Measurements from ENCODE around the gene TMEM126A. TPM values are rescaled to one million over a fixed set of nuclear protein-coding genes. Genes with fewer than 3 reads are reported as not detected.

TMEM126A gene
- total and polyA plus RNA-seq, 2 of the 13 experiments (the other 11 are each of a cell fraction or from before 2014, with no cell fraction given) = 59.5 to 66.9 TPM

DNA sequence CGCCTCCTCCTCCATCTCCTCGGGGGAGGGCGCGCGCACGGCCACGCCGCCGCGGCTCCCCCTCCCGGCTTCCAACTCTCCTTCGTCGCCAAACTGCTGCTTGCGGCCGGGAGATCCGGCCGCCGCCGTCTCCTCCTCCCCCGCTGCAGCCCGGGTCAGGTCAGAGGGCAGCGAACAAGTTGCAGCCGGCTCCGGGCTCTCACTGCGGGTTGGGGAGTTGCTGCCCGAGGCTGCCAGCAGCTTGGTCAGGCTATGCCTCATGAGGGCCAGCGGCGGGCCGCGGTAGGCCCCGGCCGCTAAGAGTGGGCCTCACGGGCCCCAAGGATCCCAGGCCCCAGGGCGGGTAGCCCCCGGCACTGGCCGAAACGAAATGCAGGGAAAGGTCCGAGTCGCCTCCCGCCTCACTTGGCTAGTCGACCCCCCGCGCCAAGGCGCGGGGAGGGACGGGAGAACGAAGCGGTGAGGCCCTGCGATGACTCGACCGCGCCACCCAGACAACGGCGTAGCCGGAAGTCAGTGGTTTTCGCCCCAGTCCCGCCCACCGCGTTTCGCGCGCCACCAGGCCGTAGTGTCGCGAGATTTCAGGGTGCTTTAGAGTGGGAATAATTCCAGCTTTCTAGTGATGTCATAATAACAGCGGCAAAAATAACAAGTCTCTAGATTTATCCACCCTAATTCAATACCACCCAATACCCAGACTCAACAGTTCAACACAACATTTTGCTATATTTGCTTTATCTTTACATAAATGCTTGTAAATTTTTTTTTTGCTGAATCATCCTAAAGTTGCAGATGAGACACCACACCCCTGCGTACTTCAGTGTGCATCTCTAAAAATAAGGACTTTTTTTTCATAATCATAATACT, 17.1 kb downstream of the TMEM126A start, which contains the start of gene CREBZF (continued):
- TF ChIP-seq, protein P1, sequence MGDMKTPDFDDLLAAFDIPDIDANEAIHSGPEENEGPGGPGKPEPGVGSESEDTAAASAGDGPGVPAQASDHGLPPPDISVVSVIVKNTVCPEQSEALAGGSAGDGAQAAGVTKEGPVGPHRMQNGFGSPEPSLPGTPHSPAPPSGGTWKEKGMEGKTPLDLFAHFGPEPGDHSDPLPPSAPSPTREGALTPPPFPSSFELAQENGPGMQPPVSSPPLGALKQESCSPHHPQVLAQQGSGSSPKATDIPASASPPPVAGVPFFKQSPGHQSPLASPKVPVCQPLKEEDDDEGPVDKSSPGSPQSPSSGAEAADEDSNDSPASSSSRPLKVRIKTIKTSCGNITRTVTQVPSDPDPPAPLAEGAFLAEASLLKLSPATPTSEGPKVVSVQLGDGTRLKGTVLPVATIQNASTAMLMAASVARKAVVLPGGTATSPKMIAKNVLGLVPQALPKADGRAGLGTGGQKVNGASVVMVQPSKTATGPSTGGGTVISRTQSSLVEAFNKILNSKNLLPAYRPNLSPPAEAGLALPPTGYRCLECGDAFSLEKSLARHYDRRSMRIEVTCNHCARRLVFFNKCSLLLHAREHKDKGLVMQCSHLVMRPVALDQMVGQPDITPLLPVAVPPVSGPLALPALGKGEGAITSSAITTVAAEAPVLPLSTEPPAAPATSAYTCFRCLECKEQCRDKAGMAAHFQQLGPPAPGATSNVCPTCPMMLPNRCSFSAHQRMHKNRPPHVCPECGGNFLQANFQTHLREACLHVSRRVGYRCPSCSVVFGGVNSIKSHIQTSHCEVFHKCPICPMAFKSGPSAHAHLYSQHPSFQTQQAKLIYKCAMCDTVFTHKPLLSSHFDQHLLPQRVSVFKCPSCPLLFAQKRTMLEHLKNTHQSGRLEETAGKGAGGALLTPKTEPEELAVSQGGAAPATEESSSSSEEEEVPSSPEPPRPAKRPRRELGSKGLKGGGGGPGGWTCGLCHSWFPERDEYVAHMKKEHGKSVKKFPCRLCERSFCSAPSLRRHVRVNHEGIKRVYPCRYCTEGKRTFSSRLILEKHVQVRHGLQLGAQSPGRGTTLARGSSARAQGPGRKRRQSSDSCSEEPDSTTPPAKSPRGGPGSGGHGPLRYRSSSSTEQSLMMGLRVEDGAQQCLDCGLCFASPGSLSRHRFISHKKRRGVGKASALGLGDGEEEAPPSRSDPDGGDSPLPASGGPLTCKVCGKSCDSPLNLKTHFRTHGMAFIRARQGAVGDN (CRISPR knock-in tag; IDR thresholded peaks at IDR 0.05) = peak; percentile 92
- TF ChIP-seq THYN1 (CRISPR knock-in tag; IDR thresholded peaks at IDR 0.05; ENCODE audit: borderline replicate concordance, low read depth) (no peak), YY1 (IDR thresholded peaks at IDR 0.05; ENCODE audit: insufficient read depth, insufficient replicate concordance, low read depth, low read length) (peak; percentile 20), FOXO1 (CRISPR knock-in tag; IDR thresholded peaks at IDR 0.05) (peak; percentile 27; the same call in 1 of the 2 replicates), ZNF781 (CRISPR knock-in tag; IDR thresholded peaks at IDR 0.05; ENCODE audit: borderline replicate concordance, not compliant biosample characterization) (peak; percentile 86), NFE2 (CRISPR knock-in tag; IDR thresholded peaks at IDR 0.05) (peak; percentile 13; the same call in 1 of the 2 replicates), ZNF33B (CRISPR knock-in tag; IDR thresholded peaks at IDR 0.05) (0 out of 2 replicates have a peak, but pooled peaks have one; percentile 60), ZNF672 (CRISPR knock-in tag; IDR thresholded peaks at IDR 0.05) (no peak), KLF6 (CRISPR knock-in tag; IDR thresholded peaks at IDR 0.05) (0 out of 2 replicates have a peak, but pooled peaks have one; percentile 34), NR2F6 (IDR thresholded peaks at IDR 0.05) (no peak; the same call in 1 of the 2 replicates), NR2F6 (CRISPR knock-in tag; IDR thresholded peaks at IDR 0.05) (0 out of 2 replicates have a peak, but pooled peaks have one; percentile 5), ZNF446 (CRISPR knock-in tag; IDR thresholded peaks at IDR 0.05) (peak; percentile 26; the same call in 1 of the 2 replicates), RARG (CRISPR knock-in tag; IDR thresholded peaks at IDR 0.05; ENCODE audit: low read depth) (0 out of 2 replicates have a peak, but pooled peaks have one; percentile 31)
- TF ChIP-seq, protein P2, sequence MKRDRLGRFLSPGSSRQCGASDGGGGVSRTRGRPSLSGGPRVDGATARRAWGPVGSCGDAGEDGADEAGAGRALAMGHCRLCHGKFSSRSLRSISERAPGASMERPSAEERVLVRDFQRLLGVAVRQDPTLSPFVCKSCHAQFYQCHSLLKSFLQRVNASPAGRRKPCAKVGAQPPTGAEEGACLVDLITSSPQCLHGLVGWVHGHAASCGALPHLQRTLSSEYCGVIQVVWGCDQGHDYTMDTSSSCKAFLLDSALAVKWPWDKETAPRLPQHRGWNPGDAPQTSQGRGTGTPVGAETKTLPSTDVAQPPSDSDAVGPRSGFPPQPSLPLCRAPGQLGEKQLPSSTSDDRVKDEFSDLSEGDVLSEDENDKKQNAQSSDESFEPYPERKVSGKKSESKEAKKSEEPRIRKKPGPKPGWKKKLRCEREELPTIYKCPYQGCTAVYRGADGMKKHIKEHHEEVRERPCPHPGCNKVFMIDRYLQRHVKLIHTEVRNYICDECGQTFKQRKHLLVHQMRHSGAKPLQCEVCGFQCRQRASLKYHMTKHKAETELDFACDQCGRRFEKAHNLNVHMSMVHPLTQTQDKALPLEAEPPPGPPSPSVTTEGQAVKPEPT (CRISPR knock-in tag; IDR thresholded peaks at IDR 0.05; ENCODE audit: low read depth) = 0 out of 2 replicates have a peak, but pooled peaks have one; percentile 28
- TF ChIP-seq, protein P3, sequence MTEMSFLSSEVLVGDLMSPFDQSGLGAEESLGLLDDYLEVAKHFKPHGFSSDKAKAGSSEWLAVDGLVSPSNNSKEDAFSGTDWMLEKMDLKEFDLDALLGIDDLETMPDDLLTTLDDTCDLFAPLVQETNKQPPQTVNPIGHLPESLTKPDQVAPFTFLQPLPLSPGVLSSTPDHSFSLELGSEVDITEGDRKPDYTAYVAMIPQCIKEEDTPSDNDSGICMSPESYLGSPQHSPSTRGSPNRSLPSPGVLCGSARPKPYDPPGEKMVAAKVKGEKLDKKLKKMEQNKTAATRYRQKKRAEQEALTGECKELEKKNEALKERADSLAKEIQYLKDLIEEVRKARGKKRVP (CRISPR knock-in tag; IDR thresholded peaks at IDR 0.05) = peak in 1 of 2 experiments; percentile 4; a peak in 1 of 4 replicates
- TF ChIP-seq, protein P4, sequence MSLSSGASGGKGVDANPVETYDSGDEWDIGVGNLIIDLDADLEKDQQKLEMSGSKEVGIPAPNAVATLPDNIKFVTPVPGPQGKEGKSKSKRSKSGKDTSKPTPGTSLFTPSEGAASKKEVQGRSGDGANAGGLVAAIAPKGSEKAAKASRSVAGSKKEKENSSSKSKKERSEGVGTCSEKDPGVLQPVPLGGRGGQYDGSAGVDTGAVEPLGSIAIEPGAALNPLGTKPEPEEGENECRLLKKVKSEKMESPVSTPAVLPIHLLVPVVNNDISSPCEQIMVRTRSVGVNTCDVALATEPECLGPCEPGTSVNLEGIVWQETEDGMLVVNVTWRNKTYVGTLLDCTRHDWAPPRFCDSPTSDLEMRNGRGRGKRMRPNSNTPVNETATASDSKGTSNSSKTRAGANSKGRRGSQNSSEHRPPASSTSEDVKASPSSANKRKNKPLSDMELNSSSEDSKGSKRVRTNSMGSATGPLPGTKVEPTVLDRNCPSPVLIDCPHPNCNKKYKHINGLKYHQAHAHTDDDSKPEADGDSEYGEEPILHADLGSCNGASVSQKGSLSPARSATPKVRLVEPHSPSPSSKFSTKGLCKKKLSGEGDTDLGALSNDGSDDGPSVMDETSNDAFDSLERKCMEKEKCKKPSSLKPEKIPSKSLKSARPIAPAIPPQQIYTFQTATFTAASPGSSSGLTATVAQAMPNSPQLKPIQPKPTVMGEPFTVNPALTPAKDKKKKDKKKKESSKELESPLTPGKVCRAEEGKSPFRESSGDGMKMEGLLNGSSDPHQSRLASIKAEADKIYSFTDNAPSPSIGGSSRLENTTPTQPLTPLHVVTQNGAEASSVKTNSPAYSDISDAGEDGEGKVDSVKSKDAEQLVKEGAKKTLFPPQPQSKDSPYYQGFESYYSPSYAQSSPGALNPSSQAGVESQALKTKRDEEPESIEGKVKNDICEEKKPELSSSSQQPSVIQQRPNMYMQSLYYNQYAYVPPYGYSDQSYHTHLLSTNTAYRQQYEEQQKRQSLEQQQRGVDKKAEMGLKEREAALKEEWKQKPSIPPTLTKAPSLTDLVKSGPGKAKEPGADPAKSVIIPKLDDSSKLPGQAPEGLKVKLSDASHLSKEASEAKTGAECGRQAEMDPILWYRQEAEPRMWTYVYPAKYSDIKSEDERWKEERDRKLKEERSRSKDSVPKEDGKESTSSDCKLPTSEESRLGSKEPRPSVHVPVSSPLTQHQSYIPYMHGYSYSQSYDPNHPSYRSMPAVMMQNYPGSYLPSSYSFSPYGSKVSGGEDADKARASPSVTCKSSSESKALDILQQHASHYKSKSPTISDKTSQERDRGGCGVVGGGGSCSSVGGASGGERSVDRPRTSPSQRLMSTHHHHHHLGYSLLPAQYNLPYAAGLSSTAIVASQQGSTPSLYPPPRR (CRISPR knock-in tag; IDR thresholded peaks at IDR 0.05; ENCODE audit: borderline replicate concordance) = peak; percentile 37; the same call in 1 of the 2 replicates

Measured in HepG2 (cell line).